ENCODE data around the gene RTEL1.
"Not testable (repeated sequence)": the region's sequence is repeated elsewhere in the genome, so short reads cannot be mapped to it uniquely, and the experiment has no call there.

RTEL1 gene

GRCh38 chr20:63712191-63712590, 54.1 kb downstream of the RTEL1 start:
- no peak for TF ChIP-seq ZNF565 (CRISPR knock-in tag; conservative IDR thresholded peaks at IDR 0.05; ENCODE audit: low read depth)
- no peak for TF ChIP-seq PPARA (CRISPR knock-in tag; IDR thresholded peaks at IDR 0.05; ENCODE audit: borderline replicate concordance)
- TF ChIP-seq GLIS3 (CRISPR knock-in tag; IDR thresholded peaks at IDR 0.05), result no peak
- TF ChIP-seq ISL1 (CRISPR knock-in tag; IDR thresholded peaks at IDR 0.05), result no peak
- ATAC-seq, result no peak

GRCh38 chr20:63714858-63715257, 56.7 kb downstream of the RTEL1 start:
- TF ChIP-seq PPARA (CRISPR knock-in tag; IDR thresholded peaks at IDR 0.05; ENCODE audit: borderline replicate concordance) (no peak), CREB5 (CRISPR knock-in tag; IDR thresholded peaks at IDR 0.05; ENCODE audit: low read depth) (no peak), OSR1 (CRISPR knock-in tag; IDR thresholded peaks at IDR 0.05) (no peak), TSHZ2 (CRISPR knock-in tag; IDR thresholded peaks at IDR 0.05) (no peak), TCF4 (CRISPR knock-in tag; IDR thresholded peaks at IDR 0.05; ENCODE audit: borderline replicate concordance) (no peak), ZNF8 (CRISPR knock-in tag; IDR thresholded peaks at IDR 0.05) (no peak), POU6F1 (CRISPR knock-in tag; IDR thresholded peaks at IDR 0.05; ENCODE audit: borderline replicate concordance, low read depth) (no peak), TOX (CRISPR knock-in tag; IDR thresholded peaks at IDR 0.05; ENCODE audit: borderline replicate concordance) (no peak), ZC3H10 (CRISPR knock-in tag; IDR thresholded peaks at IDR 0.05) (no peak), BACH2 (CRISPR knock-in tag; IDR thresholded peaks at IDR 0.05; ENCODE audit: borderline replicate concordance) (no peak)

GRCh38 chr20:63718996-63719395, 60.9 kb downstream of the RTEL1 start:
- no peak for ATAC-seq
- TF ChIP-seq CSRNP3 (CRISPR knock-in tag; IDR thresholded peaks at IDR 0.05) (no peak), CREB5 (CRISPR knock-in tag; IDR thresholded peaks at IDR 0.05; ENCODE audit: low read depth) (no peak), ESRRG (CRISPR knock-in tag; IDR thresholded peaks at IDR 0.05) (no peak), RARB (CRISPR knock-in tag; IDR thresholded peaks at IDR 0.05) (no peak)

More at GRCh38 chr20:63714858-63715257, 56.7 kb downstream of the RTEL1 start:
- no peak for ATAC-seq

GRCh38 chr20:63722967-63723622, 65.0 kb downstream of the RTEL1 start:
- not testable (repeated sequence) for ATAC-seq

GRCh38 chr20:63730189-63730733, 72.1 kb downstream of the RTEL1 start:
- not testable (repeated sequence) for ATAC-seq

All from SK-N-SH treated with all-trans-retinoic acid at 6 μM for 48 hours (cell line).